Right lung (tissue), 5 donors: ENCODE measurements around the gene TMEM213. TPM values are rescaled to one million over a fixed set of nuclear protein-coding genes. Genes with fewer than 3 reads are reported as not detected.
A peak's percentile ranks its signal among the peaks of the same experiment; 100 is the strongest.
"Not testable (repeated sequence)": the region's sequence is repeated elsewhere in the genome, so short reads cannot be mapped to it uniquely, and the experiment has no call there.

Experiments
- DNase-seq, 2 donors: peaks; one replicate each; pipeline ENCODE4 v3.0.0-alpha.2; 2013
- polyA plus RNA-seq, 5 donors: library from polyadenylated mRNA; unstranded; fragments of 120-200 nt; gene quantifications; one replicate each; pipeline versions ENCODE4 v1.2.1 to v1.2.3, GENCODE V29; 2013; ENCODE audit warnings: inconsistent platforms in 1 of 5, low replicate concordance in 1 of 5; ENCODE audit not compliant: insufficient read length in 5 of 5, insufficient read depth in 1 of 5

Gene TMEM213
- polyA plus RNA-seq, 5 donors: 0.40 to 0.99 (median 0.57) TPM

DNA sequence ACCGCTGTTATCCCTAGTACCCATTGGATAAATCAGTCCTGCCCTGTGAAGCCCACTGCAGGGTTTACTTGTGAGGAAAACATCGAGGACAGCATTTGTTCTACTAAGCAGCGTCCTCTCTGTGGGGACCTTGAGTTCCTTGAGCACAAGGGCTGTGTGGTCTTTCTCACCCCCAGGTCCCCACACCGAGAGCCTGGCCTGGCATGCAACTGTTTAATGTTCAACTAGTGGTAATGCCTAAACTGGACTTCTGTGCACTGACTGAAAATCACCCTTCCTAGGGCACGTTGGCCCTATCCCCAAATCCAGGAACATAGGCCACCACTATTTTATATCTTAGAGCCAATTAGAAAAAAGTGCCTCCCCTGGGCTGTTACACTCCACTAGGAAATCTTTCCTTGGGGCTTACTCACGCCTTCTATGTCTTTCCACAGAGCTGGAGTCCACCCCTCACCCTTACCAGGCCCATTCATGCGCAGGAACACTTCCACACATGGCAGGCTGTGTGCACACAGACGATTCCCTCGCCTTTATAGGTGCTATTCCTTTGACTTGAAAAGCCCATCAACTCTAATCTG lies 1.7 kb upstream of the TMEM213 start:
- no peak for DNase-seq

DNA sequence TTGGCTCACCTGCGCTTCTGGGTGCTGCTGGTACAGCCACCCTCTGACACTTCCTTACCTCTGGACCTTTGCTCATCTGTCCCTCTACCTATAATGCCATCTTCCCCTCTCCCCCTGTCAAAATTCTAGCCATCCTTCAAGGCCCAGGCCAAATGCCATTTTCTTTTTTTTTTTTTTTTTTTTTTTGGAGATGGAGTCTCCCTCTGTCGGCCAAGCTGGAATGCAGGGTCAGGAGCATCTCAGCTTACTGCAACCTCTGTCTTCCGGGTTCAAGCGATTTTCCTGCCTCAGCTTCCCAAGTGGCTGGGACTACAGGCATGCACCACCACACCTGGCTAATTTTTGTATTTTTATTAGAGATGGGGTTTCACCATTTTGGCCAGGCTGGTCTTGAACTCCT lies 748 bp upstream of the TMEM213 start:
- not testable (repeated sequence) for DNase-seq

DNA sequence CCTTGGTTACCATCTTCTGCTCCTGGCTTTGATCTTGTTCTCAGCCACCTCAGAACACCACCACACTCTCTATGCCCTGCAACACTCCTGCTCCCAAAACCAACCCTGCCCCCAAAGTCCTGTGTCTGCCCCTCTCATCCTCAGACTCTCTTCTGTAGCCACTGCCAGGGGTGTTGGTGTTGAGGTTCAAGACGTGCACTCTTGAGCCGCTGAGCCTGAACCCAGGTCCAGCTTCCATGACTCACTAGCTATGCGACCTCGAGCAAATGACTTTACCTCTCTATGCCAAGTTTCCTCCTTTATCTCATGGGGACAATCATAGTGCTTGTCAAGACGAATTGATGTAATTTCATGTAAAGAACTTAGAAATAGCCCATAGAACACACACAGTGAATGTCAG lies 1.0 kb downstream of the TMEM213 start:
- DNase-seq: no peak

DNA sequence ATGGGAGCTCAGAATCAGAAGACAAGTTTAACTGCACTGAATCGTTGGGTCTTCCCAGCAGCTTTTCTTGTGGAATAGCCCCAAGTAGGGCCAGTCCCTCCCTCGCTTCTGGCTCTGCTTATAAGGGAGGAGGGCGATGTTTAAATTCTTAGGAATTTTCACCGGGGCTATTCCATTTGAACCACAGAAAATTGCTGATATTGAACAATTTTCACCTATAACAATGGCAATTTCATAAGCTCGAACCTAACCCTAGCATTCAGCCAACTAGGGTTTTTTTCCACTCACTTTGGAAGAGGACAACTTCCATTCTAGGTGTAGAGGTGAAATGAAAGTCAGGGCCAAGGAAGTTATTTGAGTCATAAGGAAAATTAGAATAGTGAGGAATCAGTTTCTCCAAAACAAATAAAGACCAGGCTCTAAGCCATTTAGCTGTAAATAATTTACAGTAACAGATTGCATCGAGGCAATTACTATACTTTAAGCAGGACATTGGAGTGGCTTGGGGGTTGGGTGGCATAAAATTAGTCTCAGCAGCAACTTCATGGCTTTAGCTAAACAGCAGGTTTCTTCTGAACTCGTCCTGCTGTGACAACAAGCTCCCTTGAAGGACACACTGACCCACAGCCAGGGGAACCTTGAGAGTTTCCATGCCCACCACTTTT lies 1.7 kb downstream of the TMEM213 start:
- DNase-seq: no peak

DNA sequence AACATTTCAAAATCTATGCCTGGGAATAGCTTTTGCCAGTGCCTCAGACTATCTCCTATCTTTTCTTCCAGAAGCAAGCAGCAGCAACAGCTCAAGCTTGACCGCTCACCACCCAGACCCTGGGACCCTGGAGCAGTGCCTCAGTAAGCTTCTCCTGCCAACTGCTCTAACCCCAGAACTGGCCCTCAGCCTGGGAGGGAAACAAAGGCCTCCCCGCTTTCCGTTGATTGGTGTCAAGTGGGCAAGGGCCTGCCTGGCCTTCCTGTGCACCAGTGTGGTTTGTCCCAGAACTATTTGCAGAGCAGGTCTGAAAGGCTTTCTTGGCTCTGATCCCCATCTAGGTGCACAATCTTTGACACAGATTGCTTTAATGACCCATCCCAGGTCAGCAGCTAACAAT lies 3.5 kb downstream of the TMEM213 start:
- DNase-seq: no peak

DNA sequence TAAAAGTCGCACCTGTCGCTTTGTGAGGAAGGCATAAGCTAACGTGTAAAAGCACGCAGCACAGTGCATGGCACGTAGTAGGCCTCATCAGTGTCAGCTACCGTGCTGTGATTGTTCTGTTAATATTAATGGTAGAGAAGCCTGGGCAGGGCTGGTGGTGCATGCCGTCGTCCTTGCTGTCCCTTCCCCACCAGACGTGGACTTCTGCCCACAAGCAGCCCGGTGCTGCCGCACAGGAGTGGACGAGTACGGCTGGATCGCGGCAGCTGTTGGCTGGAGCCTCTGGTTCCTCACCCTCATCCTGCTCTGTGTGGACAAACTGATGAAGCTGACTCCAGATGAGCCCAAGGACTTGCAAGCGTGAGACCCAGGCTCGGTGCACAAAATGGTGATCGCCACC lies 4.9 kb downstream of the TMEM213 start:
- no peak for DNase-seq

DNA sequence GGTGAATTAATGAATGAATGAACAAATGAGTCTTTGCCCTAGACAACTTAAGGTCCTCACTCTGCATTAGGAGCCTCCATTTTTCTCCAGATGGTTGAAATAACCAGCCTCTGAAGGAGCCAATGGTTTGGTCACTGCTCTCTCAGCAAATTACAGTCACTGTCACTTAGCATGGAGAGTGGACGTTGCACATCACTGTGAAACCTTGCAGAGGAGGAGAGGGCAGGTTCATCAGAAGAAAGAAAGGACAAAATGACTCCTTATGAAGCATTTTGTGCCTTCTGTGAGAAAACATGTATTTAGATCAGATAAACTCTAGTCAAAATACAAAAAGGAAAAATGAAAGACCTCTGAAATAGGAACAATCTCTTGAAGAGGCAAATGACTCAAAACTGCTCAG lies 6.8 kb downstream of the TMEM213 start:
- DNase-seq: no peak

DNA sequence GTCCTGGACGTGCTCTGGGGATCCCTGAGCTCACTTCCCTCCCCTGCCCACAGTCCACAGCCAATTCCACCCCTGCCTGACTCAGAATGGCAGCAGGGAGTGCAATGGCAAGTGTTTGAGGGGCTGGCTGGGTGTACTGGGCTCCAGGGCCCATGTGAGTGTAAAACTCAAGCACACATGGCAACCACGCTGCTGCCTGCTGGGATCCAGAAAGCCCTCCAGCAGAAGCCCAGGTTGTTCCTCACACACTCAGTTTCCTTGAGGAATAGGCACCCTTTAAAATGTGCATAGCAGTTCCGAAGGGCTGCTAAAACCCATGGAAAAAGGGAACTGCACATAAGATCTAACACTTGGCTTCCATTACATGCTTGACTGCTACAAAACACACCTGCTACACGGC lies 11.6 kb downstream of the TMEM213 start:
- no peak for DNase-seq

DNA sequence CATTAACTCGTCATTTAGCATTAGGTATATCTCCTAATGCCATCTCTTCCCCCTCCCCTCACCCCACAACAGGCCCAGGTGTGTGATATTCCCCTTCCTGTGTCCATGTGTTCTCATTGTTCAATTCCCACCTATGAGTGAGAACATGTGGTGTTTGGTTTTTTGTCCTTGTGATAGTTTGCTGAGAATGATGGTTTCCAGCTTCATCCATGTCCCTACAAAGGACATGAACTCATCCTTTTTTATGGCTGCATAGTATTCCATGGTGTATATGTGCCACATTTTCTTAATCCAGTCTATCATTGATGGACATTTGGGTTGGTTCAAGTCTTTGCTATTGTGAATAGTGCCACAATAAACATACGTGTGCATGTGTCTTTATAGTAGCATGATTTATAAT lies 13.5 kb downstream of the TMEM213 start:
- DNase-seq: not testable (repeated sequence)

DNA sequence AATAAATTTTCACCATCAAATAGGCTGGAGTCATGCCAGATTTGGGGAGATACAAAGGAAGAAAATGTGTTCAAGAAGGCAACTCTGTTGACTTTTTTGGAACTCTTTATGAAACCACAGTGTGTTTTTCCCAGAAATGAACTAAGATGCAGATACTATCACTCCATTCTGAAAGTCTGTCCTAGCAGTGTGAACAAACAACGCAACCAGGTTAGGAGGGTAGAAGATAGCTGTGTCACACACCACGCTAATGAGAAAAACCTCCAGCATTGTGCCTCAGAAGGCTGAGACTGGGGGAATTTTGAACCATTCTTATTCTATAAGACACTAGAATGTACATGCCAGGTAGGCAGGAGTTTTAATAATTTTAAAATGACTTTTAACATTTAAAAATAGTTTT lies 16.2 kb downstream of the TMEM213 start:
- no peak for DNase-seq

DNA sequence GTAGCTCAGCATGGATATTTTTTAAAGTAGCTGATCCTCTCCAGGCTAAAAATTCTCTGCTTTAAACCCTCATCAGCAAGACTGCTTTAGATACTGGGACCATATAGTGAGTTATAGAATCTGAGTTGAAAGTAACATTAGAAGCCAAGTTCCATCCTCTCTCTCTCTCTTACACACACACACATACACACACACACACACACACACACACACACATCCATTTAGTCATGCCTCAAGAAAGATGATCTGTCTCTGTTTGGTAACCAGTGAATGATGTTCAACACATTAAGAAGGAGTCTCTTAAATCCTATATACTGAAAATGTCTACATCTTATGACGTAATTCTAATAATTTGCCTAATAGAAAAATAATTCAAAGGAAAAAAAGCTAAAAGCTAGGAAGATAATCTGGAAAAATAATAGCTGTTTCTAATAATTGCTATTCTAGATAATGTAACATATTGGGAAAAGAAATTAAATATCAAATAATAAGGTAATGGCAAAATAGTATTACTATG lies 17.1 kb downstream of the TMEM213 start:
- DNase-seq: no peak

DNA sequence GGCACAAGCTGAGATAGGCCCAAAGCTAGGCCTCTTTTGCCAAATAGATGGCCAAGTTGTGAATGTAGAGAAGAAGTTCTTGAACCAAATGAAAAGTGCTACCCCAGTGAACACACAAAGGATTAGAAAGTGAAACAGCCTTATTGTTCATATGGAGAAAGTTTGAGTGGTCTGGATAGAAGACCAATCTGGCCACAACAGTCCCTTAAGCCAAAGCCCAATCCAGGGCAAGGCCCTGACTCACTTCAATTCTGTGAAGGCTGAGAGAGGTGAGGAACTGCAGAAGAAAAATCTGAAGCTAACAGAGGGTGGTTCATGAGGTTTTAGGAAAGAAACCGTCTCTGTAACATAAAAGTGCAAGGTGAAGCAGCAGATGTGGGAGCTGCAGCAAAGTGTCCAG lies 18.9 kb downstream of the TMEM213 start:
- DNase-seq: no peak

DNA sequence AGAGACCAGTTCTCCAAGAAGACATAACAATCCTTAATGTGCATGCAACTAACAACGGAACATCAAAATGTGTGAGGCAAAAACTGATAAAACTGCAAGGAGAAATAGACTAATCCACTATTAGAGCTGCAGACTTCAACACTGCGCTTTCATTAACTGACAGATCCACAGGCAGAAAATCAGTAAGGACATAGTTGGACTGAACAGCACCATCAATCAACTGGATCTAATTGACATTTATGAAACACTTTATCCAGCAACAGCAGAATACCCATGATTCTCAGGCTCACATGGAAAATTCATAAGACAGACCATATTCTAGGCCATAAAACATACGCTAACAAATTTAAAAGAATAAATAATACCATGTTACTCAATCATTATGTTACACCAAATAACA lies 21.8 kb downstream of the TMEM213 start:
- DNase-seq: no peak

DNA sequence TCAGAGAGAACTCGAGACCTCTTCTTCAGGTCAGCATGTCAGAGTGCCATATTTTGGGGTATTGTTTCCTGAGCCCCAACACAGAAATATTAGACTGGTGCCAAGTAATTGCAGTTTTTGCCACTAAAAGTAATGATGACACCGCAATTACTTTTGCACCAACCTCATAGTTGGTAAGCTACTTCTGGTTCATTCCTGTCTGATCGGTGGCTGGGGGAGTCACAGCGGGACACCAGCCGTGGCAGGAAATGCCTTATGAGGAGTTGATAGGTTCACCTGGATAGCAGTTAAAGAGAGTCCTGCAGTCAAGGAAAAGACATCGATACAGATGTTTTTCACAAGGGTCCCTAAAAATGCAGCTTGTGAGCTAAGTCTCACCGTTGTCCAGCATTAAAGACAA lies 24.1 kb downstream of the TMEM213 start:
- no peak for DNase-seq

DNA sequence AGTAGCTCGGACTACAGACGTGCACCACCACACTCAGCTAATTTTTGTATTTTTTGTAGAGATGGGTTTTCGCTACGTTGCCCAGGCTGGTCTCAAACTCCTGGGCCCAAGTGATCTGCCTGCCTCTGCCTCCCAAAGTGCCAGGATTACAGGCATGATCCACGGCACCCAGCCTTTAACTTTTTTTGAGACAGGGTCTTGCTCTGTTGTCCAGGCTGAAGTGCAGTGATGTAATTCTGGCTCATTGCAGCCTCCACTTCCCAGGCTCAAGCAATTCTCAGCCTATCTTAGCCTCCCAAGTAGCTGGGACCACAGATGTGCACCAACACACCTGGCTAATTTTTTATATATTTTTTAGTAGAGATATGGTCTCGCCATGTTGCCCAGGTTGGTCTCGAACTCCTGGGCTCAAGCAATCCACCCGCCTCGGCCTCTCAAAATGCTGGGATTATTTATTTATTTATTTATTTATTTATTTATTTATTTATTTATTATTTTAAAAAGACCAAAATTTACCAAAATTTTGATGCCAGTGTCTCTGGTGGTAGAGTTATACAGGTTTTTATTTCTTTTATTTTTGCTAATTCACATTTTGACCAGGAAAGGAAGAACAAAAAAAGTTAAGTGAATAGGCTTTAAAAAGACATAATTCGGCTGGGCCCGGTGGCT lies 25.2 kb downstream of the TMEM213 start:
- no peak for DNase-seq

DNA sequence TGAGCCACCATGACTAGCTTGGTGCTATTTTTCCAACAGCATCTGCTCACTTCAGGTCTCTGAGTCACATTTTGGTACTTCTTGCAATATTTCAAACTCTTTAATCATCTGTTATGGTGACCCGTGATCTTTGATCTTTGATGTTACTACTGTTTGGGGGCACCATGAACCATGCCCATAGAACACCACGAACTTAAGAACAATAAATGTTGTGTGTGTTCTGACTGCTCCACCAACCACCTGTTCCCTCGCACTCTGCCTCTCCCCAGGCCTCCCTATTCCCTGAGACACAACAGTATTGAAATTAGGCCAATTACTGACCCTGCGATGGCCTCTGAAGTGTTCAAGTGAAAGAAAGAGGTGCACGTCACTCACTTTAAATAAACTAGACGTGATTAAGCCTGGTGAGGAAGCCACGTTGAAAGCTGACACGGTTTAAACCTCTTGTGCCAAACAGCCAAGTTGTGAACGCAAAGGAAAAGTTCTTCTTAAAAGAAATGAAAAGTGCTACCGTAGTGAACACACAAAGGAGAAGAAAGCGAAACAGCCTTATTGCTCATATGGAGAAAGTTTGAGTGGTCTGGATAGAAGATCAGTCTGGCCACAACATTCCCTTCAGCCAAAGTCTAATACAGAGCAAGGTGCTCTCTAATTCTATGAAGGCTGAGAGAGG lies 27.4 kb downstream of the TMEM213 start:
- no peak for DNase-seq

DNA sequence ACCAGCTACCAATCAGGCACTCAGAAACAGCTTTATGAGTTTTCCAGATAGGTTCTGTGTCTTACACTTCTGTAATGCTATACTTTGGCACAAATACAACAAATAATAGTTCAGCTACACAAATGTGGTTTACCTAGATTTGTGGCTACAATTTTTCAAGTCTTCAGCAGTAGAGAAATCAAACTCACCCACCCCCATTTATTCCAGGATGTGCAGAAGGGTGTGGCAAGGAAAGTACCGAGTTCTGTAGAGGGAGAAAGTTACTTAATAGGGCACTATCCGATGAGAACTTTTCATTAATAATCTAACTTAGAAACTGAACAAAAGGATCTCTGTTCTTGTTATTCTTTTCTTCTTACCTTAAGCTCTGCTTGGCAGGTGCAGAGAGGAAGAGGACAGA lies 30.5 kb downstream of the TMEM213 start:
- no peak for DNase-seq

DNA sequence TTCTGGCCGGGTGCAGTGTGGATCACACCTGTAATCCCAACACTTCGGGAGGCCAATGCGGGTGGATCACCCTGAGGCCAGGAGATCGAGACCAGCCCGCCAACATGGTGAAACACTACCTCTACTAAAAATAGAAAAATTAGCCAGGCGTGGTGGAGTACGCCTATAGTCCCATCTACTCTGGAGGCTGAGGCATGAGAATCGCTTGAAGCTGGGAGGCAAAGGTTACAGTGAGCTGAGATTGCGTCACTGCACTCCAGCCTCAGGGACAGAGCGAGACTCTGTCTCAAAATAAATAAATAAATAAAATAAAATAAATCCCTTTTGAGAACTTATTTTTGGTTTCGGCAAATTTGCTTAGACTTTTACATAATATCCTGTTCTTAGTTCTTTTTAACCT lies 31.5 kb downstream of the TMEM213 start:
- DNase-seq: no peak

DNA sequence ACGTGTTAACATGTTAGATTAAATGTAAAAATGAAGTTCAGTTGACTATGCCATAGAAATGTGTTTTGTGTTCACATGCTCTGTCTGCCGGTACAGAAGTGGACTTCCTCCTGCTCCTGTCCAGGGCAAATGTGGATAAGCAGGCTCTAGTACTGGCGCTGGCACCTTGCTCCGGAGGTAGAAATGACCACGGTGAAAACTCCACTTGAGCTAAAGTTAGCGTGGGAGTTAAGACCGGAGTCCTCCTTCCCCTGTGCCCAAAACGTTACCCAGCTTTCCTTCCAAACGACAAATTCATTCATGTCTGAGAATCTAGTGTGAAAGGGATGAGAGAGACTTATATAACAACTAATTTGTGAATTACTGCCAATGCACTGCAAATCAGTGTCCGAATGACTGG lies 35.2 kb downstream of the TMEM213 start:
- no peak for DNase-seq

DNA sequence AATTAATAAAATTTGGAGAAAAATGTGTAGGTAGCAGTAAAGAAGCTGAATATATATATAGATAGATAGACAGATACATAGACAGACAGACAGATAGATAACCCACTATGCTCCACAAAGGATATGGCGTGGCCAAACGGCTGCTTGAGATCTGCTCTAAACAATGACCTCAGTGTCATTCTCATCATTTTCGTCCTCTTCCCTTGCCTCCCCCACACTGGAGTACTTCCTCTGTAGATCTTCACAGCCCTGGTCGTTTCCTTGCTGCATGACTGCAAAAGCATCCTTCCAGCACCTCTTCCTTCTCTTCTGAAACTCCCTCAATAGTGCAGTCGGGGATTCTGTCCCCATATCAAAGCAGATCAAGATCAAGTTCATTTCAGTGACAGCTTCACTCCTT lies 35.8 kb downstream of the TMEM213 start:
- no peak for DNase-seq

DNA sequence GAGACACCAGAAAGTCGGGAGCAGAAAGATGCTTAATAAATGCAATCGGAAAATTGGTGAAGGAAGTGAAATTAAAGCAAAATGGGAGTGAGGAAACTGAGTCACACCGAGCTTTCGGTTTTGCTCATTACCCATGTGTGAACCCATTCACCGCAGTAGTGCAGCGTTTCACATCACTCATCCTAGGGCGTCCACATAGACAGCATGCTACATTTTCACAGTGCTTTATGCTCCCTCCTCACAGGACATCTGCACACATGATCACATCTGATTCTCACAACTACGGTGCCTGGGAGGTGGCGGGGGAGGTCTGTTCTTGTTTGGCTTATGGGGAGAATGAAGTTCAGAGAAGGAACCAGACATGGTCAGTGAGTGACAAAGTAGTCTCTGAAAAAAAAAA lies 36.8 kb downstream of the TMEM213 start:
- DNase-seq: no peak

DNA sequence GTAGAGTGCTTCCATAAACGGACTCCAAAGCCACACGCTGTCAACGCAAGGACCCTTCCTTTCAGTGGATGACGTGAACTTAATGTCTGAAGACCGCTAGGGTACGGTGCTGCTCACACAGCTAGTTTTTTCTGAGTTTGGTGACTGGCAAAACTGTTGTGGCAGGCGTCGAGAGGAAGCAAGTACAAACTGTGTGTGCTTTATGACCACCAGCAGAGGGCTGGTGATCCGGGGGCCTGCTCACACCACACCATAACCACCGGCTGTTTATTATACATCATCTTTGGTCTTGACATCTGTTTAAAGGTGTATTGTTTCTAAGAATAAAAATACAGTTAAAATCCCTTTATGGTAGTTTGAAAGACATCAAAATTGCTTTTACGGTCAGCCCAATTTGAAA lies 37.3 kb downstream of the TMEM213 start:
- no peak for DNase-seq

DNA sequence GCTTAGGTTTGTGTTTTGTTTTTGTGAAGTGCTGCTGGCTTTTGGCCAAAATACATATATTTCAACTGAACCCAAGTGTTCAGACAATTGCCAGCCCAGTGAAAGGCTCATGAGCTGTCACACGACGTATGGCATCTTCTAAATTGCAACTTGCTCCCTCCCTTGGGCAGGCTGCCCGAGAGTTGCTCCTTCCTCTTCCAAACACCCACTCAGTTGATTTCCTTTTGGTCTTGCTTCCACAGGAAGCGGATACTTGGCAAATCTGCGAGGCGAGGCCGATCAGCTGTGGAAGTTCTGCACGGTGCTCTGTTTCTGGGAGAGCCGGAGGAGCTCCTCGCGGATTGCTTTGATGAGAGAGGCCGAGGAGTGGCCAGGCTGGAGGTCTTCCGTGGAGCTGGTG lies 39.8 kb downstream of the TMEM213 start:
- peak; percentile 84 to 86 for DNase-seq
